ENCODE results near the gene PIEZO1. TPM values are rescaled to one million over a fixed set of nuclear protein-coding genes. Genes with fewer than 3 reads are reported as not detected.

PIEZO1 gene
- total and polyA plus RNA-seq, 9 of the 15 experiments (the other 6 are each of a cell fraction or from before 2014, with no cell fraction given): 3.6 to 432 (median 131) TPM

- no peak for TF ChIP-seq CHAMP1 (IDR thresholded peaks at IDR 0.05)
- TF ChIP-seq PHF8 (IDR thresholded peaks at IDR 0.05; ENCODE audit: borderline replicate concordance, low read length): peak; percentile 26; the same call in 1 of the 2 replicates
- TF ChIP-seq ZNF449 (CRISPR knock-in tag; IDR thresholded peaks at IDR 0.05): no peak
- TF ChIP-seq TAF15 (IDR thresholded peaks at IDR 0.05; ENCODE audit: low read depth, low read length): no peak
- no peak for TF ChIP-seq TRIM25 (IDR thresholded peaks at IDR 0.05; ENCODE audit: borderline replicate concordance)
- no peak for TF ChIP-seq ZNF644 (tag; IDR thresholded peaks at IDR 0.05; ENCODE audit: low read depth)
- no peak for TF ChIP-seq FOXP4 (CRISPR knock-in tag; IDR thresholded peaks at IDR 0.05; ENCODE audit: borderline replicate concordance)
- no peak for TF ChIP-seq NCOA1 (IDR thresholded peaks at IDR 0.05; ENCODE audit: low read depth)
- TF ChIP-seq TGIF2 (CRISPR knock-in tag; IDR thresholded peaks at IDR 0.05): no peak
- TF ChIP-seq ZNF561 (CRISPR knock-in tag; conservative IDR thresholded peaks at IDR 0.05): no peak
- TF ChIP-seq PURB (CRISPR knock-in tag; IDR thresholded peaks at IDR 0.05; ENCODE audit: low read depth): no peak
- no peak; the same call in none of the 2 replicates for TF ChIP-seq AFF4 (CRISPR knock-in tag; IDR thresholded peaks at IDR 0.05)
- no peak for TF ChIP-seq TAL1 (IDR thresholded peaks at IDR 0.05)
These were observed 15.2 kb downstream of the PIEZO1 start (continued) for GRCh38 chr16:88769617-88770460.
